ENCODE results near the gene TTC34. TPM values are rescaled to one million over a fixed set of nuclear protein-coding genes. Genes with fewer than 3 reads are reported as not detected.
A peak's percentile ranks its signal among the peaks of the same experiment; 100 is the strongest.

TTC34 gene
- total RNA-seq, 4 donors from 2014 or later: 0.14 to 6.0 (median 0.75) TPM

DNA sequence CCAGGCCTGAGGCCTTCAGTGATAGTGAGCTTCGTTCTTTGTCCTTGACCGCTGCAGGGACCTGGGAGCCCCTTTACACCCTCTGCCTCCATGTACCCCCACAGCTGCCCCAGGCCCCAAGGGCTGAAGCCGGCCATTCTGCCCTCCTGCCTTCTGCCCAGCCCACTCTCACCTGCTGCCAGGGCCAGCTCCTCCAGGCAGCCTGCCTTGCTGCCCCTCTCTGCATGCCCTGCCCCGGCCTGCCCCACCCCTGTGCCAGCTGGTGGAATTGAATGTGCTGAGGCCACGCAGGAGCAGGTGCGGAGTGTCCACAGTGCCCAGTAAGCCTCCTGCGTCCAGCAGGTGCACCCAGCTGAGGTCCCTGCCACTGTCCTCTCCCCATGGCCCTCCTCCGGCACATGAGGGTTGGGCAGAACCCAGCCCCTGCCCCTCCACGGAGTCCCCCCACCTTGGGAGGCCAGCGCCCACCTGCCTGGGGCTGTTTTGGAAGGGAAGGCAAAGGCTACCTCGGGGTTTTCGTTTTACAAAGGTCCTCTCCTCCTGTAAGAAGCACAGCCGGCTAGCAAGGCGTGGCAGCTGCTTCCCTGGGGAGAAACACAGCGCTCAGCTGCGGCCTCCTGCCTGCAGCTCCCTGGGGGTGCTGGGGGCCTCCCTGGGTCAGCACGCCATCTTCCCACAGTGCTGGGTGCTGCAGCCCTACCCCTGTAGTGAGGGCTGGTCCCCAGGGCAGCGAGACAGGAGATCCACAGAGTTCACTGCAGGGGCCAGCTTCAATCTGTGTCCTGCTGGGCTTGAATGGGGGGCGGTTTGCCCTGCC, 189.7 kb downstream of the TTC34 start:
- in situ Hi-C loops (cut with MboI; ENCODE audit: low pct_ligation_motif_present in 1 of 4, low pct_unique_long_range_greater_than_20kb in 1 of 4, low sequenced_read_pairs in 3 of 4) (no loop called here), intact Hi-C loops (cut with DNase I; ENCODE audit: low total_unique reads) (no loop called here)
- TF ChIP-seq, protein P1, sequence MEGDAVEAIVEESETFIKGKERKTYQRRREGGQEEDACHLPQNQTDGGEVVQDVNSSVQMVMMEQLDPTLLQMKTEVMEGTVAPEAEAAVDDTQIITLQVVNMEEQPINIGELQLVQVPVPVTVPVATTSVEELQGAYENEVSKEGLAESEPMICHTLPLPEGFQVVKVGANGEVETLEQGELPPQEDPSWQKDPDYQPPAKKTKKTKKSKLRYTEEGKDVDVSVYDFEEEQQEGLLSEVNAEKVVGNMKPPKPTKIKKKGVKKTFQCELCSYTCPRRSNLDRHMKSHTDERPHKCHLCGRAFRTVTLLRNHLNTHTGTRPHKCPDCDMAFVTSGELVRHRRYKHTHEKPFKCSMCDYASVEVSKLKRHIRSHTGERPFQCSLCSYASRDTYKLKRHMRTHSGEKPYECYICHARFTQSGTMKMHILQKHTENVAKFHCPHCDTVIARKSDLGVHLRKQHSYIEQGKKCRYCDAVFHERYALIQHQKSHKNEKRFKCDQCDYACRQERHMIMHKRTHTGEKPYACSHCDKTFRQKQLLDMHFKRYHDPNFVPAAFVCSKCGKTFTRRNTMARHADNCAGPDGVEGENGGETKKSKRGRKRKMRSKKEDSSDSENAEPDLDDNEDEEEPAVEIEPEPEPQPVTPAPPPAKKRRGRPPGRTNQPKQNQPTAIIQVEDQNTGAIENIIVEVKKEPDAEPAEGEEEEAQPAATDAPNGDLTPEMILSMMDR (IDR thresholded peaks at IDR 0.05): no peak
- TF ChIP-seq POLR2A (IDR thresholded peaks at IDR 0.05) (no peak), EP300 (IDR thresholded peaks at IDR 0.05; ENCODE audit: low read depth) (no peak), POLR2AphosphoS5 (IDR thresholded peaks at IDR 0.05) (no peak)
- Histone ChIP-seq H3K27me3 (no peaks in the 10 kb centered on the region), H3K36me3 (no peaks in the 10 kb centered on the region), H3K27ac (no peak overlapping the region), H3K4me3 (no peak overlapping the region), H3K4me1 (peaks cover 0 to 8% (median 2%) of the 10 kb centered on the region in 4 donors), H3K9me3 (peaks cover 3 to 6% of the 10 kb centered on the region in 2 donors)
- no peak for DNase-seq
- 74 to 100% methylated on average over 1 to 19 of the region's 19 CpGs for WGBS, 2 donors (ENCODE audit: low coverage in 1 of 2)

DNA sequence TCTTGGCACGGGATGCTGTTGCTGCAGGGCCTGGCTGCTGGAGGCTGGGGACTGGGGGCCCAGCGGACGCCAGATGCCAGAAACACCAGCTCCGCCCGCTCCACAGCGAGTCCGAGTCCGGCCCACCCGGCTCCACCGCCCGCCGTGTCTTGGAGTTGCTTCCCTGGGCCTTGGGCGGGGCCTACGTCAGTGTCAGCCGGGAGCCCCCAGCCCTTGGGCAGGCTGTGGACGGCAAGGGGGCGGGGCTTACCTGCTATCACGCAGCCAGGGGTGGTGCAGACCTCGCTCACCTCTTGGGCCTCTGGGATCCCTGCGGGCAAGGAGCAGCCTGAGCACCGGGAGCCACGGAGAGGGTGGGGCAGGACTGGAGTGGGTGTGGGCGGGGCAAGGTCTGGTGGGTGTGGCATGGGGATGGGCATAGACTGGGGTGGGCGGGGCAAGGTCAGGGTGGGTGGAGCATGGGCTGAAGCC, 190.4 kb downstream of the TTC34 start:
- intact Hi-C loops (cut with DNase I; ENCODE audit: low total_unique reads) (no loop called here), in situ Hi-C loops (cut with MboI; ENCODE audit: low pct_ligation_motif_present in 1 of 4, low pct_unique_long_range_greater_than_20kb in 1 of 4, low sequenced_read_pairs in 3 of 4) (no loop called here)
- peak; percentile 77 for DNase-seq
- H3K4me1 ChIP-seq: peaks cover 0 to 8% (median 2%) of the 10 kb centered on the region in 4 donors
- no peak overlapping the region for H3K27ac ChIP-seq
- peaks cover 3 to 4% of the 10 kb centered on the region in 2 donors for H3K9me3 ChIP-seq
- H3K4me3 ChIP-seq: peak overlapping the region in 2 of 4 donors; percentile 12 to 16
- WGBS, 2 donors (ENCODE audit: low coverage in 1 of 2): 21% methylated on average over 17 of the region's 24 CpGs; no CpG with 5 or more reads in 1 of the 2 donors
- no peaks in the 10 kb centered on the region for H3K36me3 ChIP-seq
- no peak for TF ChIP-seq POLR2AphosphoS5 (IDR thresholded peaks at IDR 0.05)
- no peak for TF ChIP-seq POLR2A (IDR thresholded peaks at IDR 0.05)
- TF ChIP-seq EP300 (IDR thresholded peaks at IDR 0.05; ENCODE audit: low read depth): no peak
- TF ChIP-seq, protein P1 (IDR thresholded peaks at IDR 0.05): no peak
- no peaks in the 10 kb centered on the region for H3K27me3 ChIP-seq

DNA sequence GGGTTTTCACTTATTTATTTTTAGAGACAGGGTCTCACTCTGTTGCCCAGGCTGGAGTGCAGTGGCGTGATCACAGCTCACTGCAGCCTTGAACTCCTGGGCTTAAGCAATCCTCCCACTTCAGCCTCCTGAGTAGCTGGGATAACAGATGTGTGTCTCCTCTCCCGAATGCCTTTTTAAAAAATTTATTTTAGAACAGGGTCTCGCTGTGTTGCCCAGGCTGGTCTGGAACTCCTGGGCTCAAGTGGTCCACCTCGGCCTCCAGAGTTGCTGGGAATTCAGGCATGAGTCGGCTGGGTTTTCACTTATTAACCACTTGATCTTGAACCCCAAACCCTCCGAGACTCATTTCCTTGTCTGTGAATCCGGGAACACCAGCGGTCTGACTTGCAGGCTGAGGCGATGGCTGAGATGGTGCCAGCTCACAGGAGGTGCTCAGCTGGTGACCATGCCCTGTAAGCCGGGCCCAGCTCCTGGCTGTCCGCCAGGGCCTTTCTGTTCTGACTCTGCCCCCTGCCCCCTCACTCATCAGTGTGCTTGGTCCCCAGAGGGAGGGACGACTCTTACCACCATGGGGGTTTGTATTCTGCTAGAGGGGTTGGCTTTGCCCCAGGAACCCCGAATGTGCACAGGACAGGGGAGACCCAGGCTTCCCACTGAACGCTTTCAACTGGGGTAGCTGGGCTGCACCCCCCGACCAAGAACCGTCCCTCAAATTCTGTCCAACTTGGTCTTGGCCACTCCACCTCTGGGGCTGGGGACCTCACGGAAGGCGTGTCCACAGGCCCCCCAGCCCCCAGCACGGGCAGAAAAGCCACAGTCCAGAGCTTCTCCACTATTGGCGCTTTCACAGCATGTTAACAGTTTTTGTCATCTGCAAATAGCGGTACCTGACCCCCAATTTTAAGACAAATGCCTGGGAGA, 191.2 kb downstream of the TTC34 start:
- DNase-seq: no peak
- in situ Hi-C loops (cut with MboI; ENCODE audit: low pct_ligation_motif_present in 1 of 4, low pct_unique_long_range_greater_than_20kb in 1 of 4, low sequenced_read_pairs in 3 of 4): no loop called here
- intact Hi-C loops (cut with DNase I; ENCODE audit: low total_unique reads): no loop called here
- 70% methylated on average over 21 of the region's 21 CpGs; no CpG with 5 or more reads in 1 of the 2 donors for WGBS, 2 donors (ENCODE audit: low coverage in 1 of 2)
- peaks cover 0 to 8% (median 2%) of the 10 kb centered on the region in 4 donors for H3K4me1 ChIP-seq
- no peak overlapping the region for H3K27ac ChIP-seq
- no peaks in the 10 kb centered on the region for H3K36me3 ChIP-seq
- H3K9me3 ChIP-seq: peaks cover 3 to 4% of the 10 kb centered on the region in 2 donors
- peaks cover 5% of the 10 kb centered on the region for H3K27me3 ChIP-seq
- H3K4me3 ChIP-seq: no peak overlapping the region
- TF ChIP-seq EP300 (IDR thresholded peaks at IDR 0.05; ENCODE audit: low read depth) (no peak), POLR2A (IDR thresholded peaks at IDR 0.05) (no peak), POLR2AphosphoS5 (IDR thresholded peaks at IDR 0.05) (no peak)
- TF ChIP-seq, protein P1 (IDR thresholded peaks at IDR 0.05): no peak
